HepG2 (cell line): ENCODE results near the gene MIF. TPM values are rescaled to one million over a fixed set of nuclear protein-coding genes. Genes with fewer than 3 reads are reported as not detected.
"Not testable (repeated sequence)": the region's sequence is repeated elsewhere in the genome, so short reads cannot be mapped to it uniquely, and the experiment has no call there.

Experiments used
- CEBPG ChIP-seq: IDR thresholded peaks from 2 replicates; pipeline ENCODE4 v1.6.1; 2016
- FOSL2 ChIP-seq: sonication (generic); formaldehyde crosslinking; IDR thresholded peaks from 2 replicates; pipeline ENCODE4 v1.4.0; 2020; ENCODE audit warnings: missing genetic modification reagents
- HDAC1 ChIP-seq: sonication (generic); formaldehyde crosslinking; IDR thresholded peaks from 2 replicates; pipeline ENCODE4 v1.5.1; 2020; ENCODE audit warnings: mild to moderate bottlenecking, missing genetic modification reagents
- HDAC2 ChIP-seq: sonication (generic); formaldehyde crosslinking; IDR thresholded peaks from 2 replicates; pipeline ENCODE4 v1.4.0; 2020; ENCODE audit warnings: missing genetic modification reagents
- HNF4A ChIP-seq: sonication (generic); formaldehyde crosslinking; IDR thresholded peaks from 2 replicates; pipeline ENCODE4 v1.4.0; 2020; ENCODE audit warnings: missing genetic modification reagents
- HNF4G ChIP-seq, 2 experiments: sonication (generic) in 1 of 2; formaldehyde crosslinking in 1 of 2; IDR thresholded peaks; 2 replicates each; pipeline versions ENCODE4 v1.4.0 to v1.6.1; 2011 to 2020; ENCODE audit warnings: borderline replicate concordance in 2 of 2, low read depth in 2 of 2, mild to moderate bottlenecking in 2 of 2, low read length in 1 of 2, missing genetic modification reagents in 1 of 2, moderate library complexity in 1 of 2
- LCORL ChIP-seq, 2 experiments: fragments of 450-650 bp in 1 of 2; sonication (generic) in 1 of 2; formaldehyde crosslinking in 1 of 2; IDR thresholded peaks; 2 replicates each; pipeline versions ENCODE4 v1.5.0 to v1.6.1; 2017 to 2020; ENCODE audit warnings: antibody characterized with exemption in 1 of 2, missing genetic modification reagents in 1 of 2
- NPAS2 ChIP-seq: sonication (generic); formaldehyde crosslinking; IDR thresholded peaks from 2 replicates; pipeline ENCODE4 v1.8.0; 2022; ENCODE audit warnings: mild to moderate bottlenecking, missing genetic modification reagents, borderline replicate concordance
- RXRB ChIP-seq: IDR thresholded peaks from 2 replicates; pipeline ENCODE4 v1.6.1; 2016; ENCODE audit warnings: borderline replicate concordance, missing genetic modification reagents, missing compliant biosample characterization
- ZNF644 ChIP-seq: IDR thresholded peaks from 2 replicates; pipeline ENCODE4 v1.6.1; 2016; ENCODE audit warnings: low read depth
- ZNF652 ChIP-seq: IDR thresholded peaks from 2 replicates; pipeline ENCODE4 v1.6.1; 2016; ENCODE audit warnings: low read depth, borderline replicate concordance
- polyA plus RNA-seq, 8 experiments: library from polyadenylated mRNA; depleted of rRNA in 3 of 8; stranded (reverse) in 7 of 8; unstranded in 1 of 8; fragments of >200 nt; fragmentation: Illumina TruSeq in 4 of 8; extraction: Trizol in 4 of 8; gene quantifications; 2 replicates each; pipeline versions ENCODE4 v1.2.1 to v1.2.3, GENCODE V29; 2011 to 2016; ENCODE audit warnings: low read depth in 4 of 8, missing spikeins in 1 of 8, mixed read lengths in 1 of 8; ENCODE audit not compliant: insufficient read depth in 1 of 8
- total RNA-seq, 5 experiments: library from RNA; depleted of rRNA; stranded (reverse); fragments of >200 nt; fragmentation: Illumina TruSeq; extraction: Trizol; gene quantifications; 2 replicates each; pipeline ENCODE4 v1.2.3, GENCODE V29; 2016; ENCODE audit warnings: low read depth in 1 of 5
- TF ChIP-seq, protein P1 (sequence below): sonication (generic); formaldehyde crosslinking; IDR thresholded peaks from 2 replicates; pipeline ENCODE4 v1.8.0; 2022; ENCODE audit warnings: mild to moderate bottlenecking, missing genetic modification reagents; ENCODE audit not compliant: insufficient replicate concordance
- TF ChIP-seq, protein P2 (sequence below): sonication (generic); formaldehyde crosslinking; IDR thresholded peaks from 2 replicates; pipeline ENCODE4 v1.5.0; 2020; ENCODE audit warnings: mild to moderate bottlenecking, missing genetic modification reagents
- TF ChIP-seq, protein P3 (sequence below): IDR thresholded peaks from 2 replicates; pipeline ENCODE4 v1.4.0; 2020; ENCODE audit warnings: mild to moderate bottlenecking, missing genetic modification reagents
- TF ChIP-seq, protein P4 (sequence below): sonication (generic); formaldehyde crosslinking; IDR thresholded peaks from 2 replicates; pipeline ENCODE4 v1.4.0; 2020; ENCODE audit warnings: missing genetic modification reagents, borderline replicate concordance
- TF ChIP-seq, protein P5 (sequence below): sonication (generic); formaldehyde crosslinking; IDR thresholded peaks from 2 replicates; pipeline ENCODE4 v1.4.0; 2020; ENCODE audit warnings: missing genetic modification reagents, mild to moderate bottlenecking, borderline replicate concordance

Gene MIF
- total and polyA plus RNA-seq, 2 of the 13 experiments (the other 11 are each of a cell fraction or from before 2014, with no cell fraction given) = 634 to 675 TPM

DNA sequence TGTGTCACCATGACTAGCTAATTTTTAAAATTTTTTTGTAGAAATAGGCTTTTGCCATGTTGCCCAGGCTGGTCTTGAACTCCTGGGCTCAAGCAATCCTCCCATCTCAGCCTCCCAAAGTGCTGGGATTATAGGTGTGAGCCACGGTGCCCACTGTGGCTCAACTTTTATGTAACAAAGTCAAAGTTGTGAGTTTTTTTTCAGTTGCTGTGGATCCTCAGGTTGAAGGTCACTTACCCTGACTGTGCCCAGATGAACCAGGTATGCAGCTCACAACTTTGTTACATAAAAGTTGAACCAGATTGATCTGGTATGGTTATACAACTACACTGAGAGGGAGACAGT, 26.1 kb downstream of the MIF start (continued):
- 0 out of 2 replicates have a peak, but pooled peaks have one; percentile 7 for TF ChIP-seq HNF4G (IDR thresholded peaks at IDR 0.05; ENCODE audit: borderline replicate concordance, low read depth, low read length)
- not testable (repeated sequence) for TF ChIP-seq HNF4G (CRISPR knock-in tag; IDR thresholded peaks at IDR 0.05; ENCODE audit: borderline replicate concordance, low read depth); LCORL (IDR thresholded peaks at IDR 0.05)
- TF ChIP-seq, protein P1, sequence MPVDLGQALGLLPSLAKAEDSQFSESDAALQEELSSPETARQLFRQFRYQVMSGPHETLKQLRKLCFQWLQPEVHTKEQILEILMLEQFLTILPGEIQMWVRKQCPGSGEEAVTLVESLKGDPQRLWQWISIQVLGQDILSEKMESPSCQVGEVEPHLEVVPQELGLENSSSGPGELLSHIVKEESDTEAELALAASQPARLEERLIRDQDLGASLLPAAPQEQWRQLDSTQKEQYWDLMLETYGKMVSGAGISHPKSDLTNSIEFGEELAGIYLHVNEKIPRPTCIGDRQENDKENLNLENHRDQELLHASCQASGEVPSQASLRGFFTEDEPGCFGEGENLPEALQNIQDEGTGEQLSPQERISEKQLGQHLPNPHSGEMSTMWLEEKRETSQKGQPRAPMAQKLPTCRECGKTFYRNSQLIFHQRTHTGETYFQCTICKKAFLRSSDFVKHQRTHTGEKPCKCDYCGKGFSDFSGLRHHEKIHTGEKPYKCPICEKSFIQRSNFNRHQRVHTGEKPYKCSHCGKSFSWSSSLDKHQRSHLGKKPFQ (CRISPR knock-in tag) = peak; percentile 79
- TF ChIP-seq, protein P2, sequence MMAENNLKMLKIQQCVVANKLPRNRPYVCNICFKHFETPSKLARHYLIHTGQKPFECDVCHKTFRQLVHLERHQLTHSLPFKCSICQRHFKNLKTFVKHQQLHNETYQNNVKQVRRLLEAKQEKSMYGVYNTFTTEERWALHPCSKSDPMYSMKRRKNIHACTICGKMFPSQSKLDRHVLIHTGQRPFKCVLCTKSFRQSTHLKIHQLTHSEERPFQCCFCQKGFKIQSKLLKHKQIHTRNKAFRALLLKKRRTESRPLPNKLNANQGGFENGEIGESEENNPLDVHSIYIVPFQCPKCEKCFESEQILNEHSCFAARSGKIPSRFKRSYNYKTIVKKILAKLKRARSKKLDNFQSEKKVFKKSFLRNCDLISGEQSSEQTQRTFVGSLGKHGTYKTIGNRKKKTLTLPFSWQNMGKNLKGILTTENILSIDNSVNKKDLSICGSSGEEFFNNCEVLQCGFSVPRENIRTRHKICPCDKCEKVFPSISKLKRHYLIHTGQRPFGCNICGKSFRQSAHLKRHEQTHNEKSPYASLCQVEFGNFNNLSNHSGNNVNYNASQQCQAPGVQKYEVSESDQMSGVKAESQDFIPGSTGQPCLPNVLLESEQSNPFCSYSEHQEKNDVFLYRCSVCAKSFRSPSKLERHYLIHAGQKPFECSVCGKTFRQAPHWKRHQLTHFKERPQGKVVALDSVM (CRISPR knock-in tag) = peak; percentile 91
- 0 out of 2 replicates have a peak, but pooled peaks have one; percentile 7 for TF ChIP-seq ZNF644 (CRISPR knock-in tag)
- TF ChIP-seq, protein P3, sequence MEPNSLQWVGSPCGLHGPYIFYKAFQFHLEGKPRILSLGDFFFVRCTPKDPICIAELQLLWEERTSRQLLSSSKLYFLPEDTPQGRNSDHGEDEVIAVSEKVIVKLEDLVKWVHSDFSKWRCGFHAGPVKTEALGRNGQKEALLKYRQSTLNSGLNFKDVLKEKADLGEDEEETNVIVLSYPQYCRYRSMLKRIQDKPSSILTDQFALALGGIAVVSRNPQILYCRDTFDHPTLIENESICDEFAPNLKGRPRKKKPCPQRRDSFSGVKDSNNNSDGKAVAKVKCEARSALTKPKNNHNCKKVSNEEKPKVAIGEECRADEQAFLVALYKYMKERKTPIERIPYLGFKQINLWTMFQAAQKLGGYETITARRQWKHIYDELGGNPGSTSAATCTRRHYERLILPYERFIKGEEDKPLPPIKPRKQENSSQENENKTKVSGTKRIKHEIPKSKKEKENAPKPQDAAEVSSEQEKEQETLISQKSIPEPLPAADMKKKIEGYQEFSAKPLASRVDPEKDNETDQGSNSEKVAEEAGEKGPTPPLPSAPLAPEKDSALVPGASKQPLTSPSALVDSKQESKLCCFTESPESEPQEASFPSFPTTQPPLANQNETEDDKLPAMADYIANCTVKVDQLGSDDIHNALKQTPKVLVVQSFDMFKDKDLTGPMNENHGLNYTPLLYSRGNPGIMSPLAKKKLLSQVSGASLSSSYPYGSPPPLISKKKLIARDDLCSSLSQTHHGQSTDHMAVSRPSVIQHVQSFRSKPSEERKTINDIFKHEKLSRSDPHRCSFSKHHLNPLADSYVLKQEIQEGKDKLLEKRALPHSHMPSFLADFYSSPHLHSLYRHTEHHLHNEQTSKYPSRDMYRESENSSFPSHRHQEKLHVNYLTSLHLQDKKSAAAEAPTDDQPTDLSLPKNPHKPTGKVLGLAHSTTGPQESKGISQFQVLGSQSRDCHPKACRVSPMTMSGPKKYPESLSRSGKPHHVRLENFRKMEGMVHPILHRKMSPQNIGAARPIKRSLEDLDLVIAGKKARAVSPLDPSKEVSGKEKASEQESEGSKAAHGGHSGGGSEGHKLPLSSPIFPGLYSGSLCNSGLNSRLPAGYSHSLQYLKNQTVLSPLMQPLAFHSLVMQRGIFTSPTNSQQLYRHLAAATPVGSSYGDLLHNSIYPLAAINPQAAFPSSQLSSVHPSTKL (CRISPR knock-in tag) = peak; percentile 62
- TF ChIP-seq HDAC2 (CRISPR knock-in tag) = 0 out of 2 replicates have a peak, but pooled peaks have one; percentile 39
- peak; percentile 75 for TF ChIP-seq RXRB (CRISPR knock-in tag)
- 0 out of 2 replicates have a peak, but pooled peaks have one; percentile 30 for TF ChIP-seq LCORL (CRISPR knock-in tag; IDR thresholded peaks at IDR 0.05)
- 0 out of 2 replicates have a peak, but pooled peaks have one; percentile 25 for TF ChIP-seq CEBPG (CRISPR knock-in tag)
- peak; percentile 54; the same call in 1 of the 2 replicates for TF ChIP-seq HDAC1 (CRISPR knock-in tag)
- TF ChIP-seq, protein P4, sequence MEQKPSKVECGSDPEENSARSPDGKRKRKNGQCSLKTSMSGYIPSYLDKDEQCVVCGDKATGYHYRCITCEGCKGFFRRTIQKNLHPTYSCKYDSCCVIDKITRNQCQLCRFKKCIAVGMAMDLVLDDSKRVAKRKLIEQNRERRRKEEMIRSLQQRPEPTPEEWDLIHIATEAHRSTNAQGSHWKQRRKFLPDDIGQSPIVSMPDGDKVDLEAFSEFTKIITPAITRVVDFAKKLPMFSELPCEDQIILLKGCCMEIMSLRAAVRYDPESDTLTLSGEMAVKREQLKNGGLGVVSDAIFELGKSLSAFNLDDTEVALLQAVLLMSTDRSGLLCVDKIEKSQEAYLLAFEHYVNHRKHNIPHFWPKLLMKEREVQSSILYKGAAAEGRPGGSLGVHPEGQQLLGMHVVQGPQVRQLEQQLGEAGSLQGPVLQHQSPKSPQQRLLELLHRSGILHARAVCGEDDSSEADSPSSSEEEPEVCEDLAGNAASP (CRISPR knock-in tag) = peak; percentile 48; the same call in 1 of the 2 replicates
- TF ChIP-seq, protein P5, sequence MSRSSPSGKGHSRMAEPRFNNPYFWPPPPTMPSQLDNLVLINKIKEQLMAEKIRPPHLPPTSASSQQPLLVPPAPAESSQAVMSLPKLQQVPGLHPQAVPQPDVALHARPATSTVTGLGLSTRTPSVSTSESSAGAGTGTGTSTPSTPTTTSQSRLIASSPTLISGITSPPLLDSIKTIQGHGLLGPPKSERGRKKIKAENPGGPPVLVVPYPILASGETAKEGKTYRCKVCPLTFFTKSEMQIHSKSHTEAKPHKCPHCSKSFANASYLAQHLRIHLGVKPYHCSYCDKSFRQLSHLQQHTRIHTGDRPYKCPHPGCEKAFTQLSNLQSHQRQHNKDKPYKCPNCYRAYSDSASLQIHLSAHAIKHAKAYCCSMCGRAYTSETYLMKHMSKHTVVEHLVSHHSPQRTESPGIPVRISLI (CRISPR knock-in tag) = peak; percentile 88
- peak; percentile 20; the same call in 1 of the 2 replicates for TF ChIP-seq ZNF652
- TF ChIP-seq FOSL2 (CRISPR knock-in tag) = peak; percentile 41; the same call in 1 of the 2 replicates
- peak; percentile 56 for TF ChIP-seq HNF4A (CRISPR knock-in tag)
- 0 out of 2 replicates have a peak, but pooled peaks have one; percentile 24 for TF ChIP-seq NPAS2 (CRISPR knock-in tag)
